ENCODE data around the gene MIB1.

- no peak for TF ChIP-seq SIN3A (IDR thresholded peaks at IDR 0.05; ENCODE audit: low read depth, low read length)
- no peak for TF ChIP-seq POLR2AphosphoS5 (IDR thresholded peaks at IDR 0.05; ENCODE audit: low read length)
- no peak for TF ChIP-seq EZH2 (IDR thresholded peaks at IDR 0.05; ENCODE audit: borderline replicate concordance, control insufficient read depth, low read depth, low read length)
- no peak for TF ChIP-seq ZNF274 (IDR thresholded peaks at IDR 0.05; ENCODE audit: insufficient read depth, insufficient read length)
- no peak for TF ChIP-seq CEBPB (IDR thresholded peaks at IDR 0.05; ENCODE audit: borderline replicate concordance in 1 of 2, low read depth in 2 of 2, low read length in 2 of 2)
These were observed 154.2 kb downstream of the MIB1 start for GRCh38 chr18:21894619-21895367.
